Measurements from ENCODE around the gene CMAS. TPM values are rescaled to one million over a fixed set of nuclear protein-coding genes. Genes with fewer than 3 reads are reported as not detected.

Gene CMAS
- total and polyA plus RNA-seq, 4 donors: 26.0 to 62.1 (median 38.3) TPM

GRCh38 chr12:22084852-22085251, 38.8 kb downstream of the CMAS start:
- Histone ChIP-seq H3K36me3 (ENCODE audit: control insufficient read depth in 4 of 4, insufficient read depth in 3 of 4, low read depth in 1 of 4, low read length in 3 of 4) (no peaks in the 10 kb centered on the region), H3K9ac (ENCODE audit: low read depth in 1 of 2, low read length in 2 of 2) (no peak overlapping the region), H3K4me1 (ENCODE audit: control insufficient read depth in 4 of 4, insufficient read depth in 4 of 4, low read length in 3 of 4) (no peaks in the 10 kb centered on the region), H3K9me3 (ENCODE audit: control insufficient read depth in 4 of 4, low read length in 3 of 4) (no peaks in the 10 kb centered on the region), H3K4me3 (ENCODE audit: low read depth in 1 of 3, low read length in 3 of 3) (no peak overlapping the region), H3K27ac (ENCODE audit: low read depth in 1 of 2, low read length in 2 of 2) (no peak overlapping the region), H3K27me3 (ENCODE audit: control insufficient read depth in 4 of 4, insufficient read depth in 4 of 4, low read length in 3 of 4) (peaks cover 0 to 2% (median 0%) of the 10 kb centered on the region in 4 donors)
- DNase-seq (ENCODE audit: low spot score): no peak
- peak; percentile 19 to 23 for TF ChIP-seq HNF4A (conservative IDR thresholded peaks at IDR 0.05)
- no peak for TF ChIP-seq RXRA (IDR thresholded peaks at IDR 0.05)
- 51% methylated on average over 1 of the region's 1 CpG for WGBS

- Histone ChIP-seq H3K27me3 (ENCODE audit: control insufficient read depth in 4 of 4, insufficient read depth in 4 of 4, low read length in 3 of 4) (peaks cover 0 to 2% (median 0%) of the 10 kb centered on the region in 4 donors), H3K27ac (ENCODE audit: low read depth in 1 of 2, low read length in 2 of 2) (no peak overlapping the region), H3K4me1 (ENCODE audit: control insufficient read depth in 4 of 4, insufficient read depth in 4 of 4, low read length in 3 of 4) (no peaks in the 10 kb centered on the region), H3K9me3 (ENCODE audit: control insufficient read depth in 4 of 4, low read length in 3 of 4) (no peaks in the 10 kb centered on the region), H3K9ac (ENCODE audit: low read depth in 1 of 2, low read length in 2 of 2) (no peak overlapping the region), H3K36me3 (ENCODE audit: control insufficient read depth in 4 of 4, insufficient read depth in 3 of 4, low read depth in 1 of 4, low read length in 3 of 4) (no peaks in the 10 kb centered on the region), H3K4me3 (ENCODE audit: low read depth in 1 of 3, low read length in 3 of 3) (no peak overlapping the region)
- no peak for TF ChIP-seq RXRA (IDR thresholded peaks at IDR 0.05)
- no peak for TF ChIP-seq YY1 (IDR thresholded peaks at IDR 0.05)
- TF ChIP-seq, protein P1, sequence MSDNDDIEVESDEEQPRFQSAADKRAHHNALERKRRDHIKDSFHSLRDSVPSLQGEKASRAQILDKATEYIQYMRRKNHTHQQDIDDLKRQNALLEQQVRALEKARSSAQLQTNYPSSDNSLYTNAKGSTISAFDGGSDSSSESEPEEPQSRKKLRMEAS (IDR thresholded peaks at IDR 0.05): no peak
- TF ChIP-seq NR2F2 (IDR thresholded peaks at IDR 0.05): no peak
- TF ChIP-seq, protein P2, sequence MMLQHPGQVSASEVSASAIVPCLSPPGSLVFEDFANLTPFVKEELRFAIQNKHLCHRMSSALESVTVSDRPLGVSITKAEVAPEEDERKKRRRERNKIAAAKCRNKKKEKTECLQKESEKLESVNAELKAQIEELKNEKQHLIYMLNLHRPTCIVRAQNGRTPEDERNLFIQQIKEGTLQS (IDR thresholded peaks at IDR 0.05): no peak
- no peak for TF ChIP-seq CTCF (IDR thresholded peaks at IDR 0.05; ENCODE audit: low read depth, low read length, missing input control)
- no peak for TF ChIP-seq GABPA (IDR thresholded peaks at IDR 0.05 in 1 of 2, conservative IDR thresholded peaks at IDR 0.05 in 1 of 2)
- no peak for TF ChIP-seq HNF4G (IDR thresholded peaks at IDR 0.05)
- no peak for TF ChIP-seq ZBTB33 (IDR thresholded peaks at IDR 0.05)
- no peak for TF ChIP-seq TAF1 (conservative IDR thresholded peaks at IDR 0.05)
- no peak for TF ChIP-seq FOXA1 (IDR thresholded peaks at IDR 0.05)
- no peak for TF ChIP-seq SP1 (IDR thresholded peaks at IDR 0.05)
- no peak for TF ChIP-seq RAD21 (IDR thresholded peaks at IDR 0.05)
- 83% methylated on average over 2 of the region's 2 CpGs for WGBS
- DNase-seq (ENCODE audit: low spot score): no peak
Observed at GRCh38 chr12:22088886-22089285, 42.9 kb downstream of the CMAS start.

DNA sequence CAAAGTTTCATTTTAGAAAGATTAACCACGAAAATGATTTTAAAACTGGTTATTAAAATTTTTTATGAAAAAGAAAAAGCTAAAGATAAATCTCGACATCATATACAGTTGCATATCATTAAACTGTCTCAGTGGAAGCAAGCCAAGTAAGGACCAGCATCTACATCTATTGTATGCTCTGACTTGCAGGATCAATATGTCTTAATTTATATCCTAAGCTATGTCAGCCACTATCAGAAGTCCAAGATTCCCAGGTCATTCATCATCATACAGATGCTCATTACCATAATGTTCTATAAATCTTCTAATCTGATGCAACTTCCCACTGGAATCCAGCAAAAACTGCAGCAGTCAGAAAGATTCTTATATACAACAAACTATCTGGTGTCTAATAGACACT, 43.5 kb downstream of the CMAS start:
- DNase-seq (ENCODE audit: low spot score): no peak
- no peaks in the 10 kb centered on the region for H3K9me3 ChIP-seq (ENCODE audit: control insufficient read depth in 4 of 4, low read length in 3 of 4)
- H3K4me3 ChIP-seq (ENCODE audit: low read depth in 1 of 3, low read length in 3 of 3): no peak overlapping the region
- H3K27ac ChIP-seq (ENCODE audit: low read depth in 1 of 2, low read length in 2 of 2): no peak overlapping the region
- H3K9ac ChIP-seq (ENCODE audit: low read depth in 1 of 2, low read length in 2 of 2): no peak overlapping the region
- H3K36me3 ChIP-seq (ENCODE audit: control insufficient read depth in 4 of 4, insufficient read depth in 3 of 4, low read depth in 1 of 4, low read length in 3 of 4): no peaks in the 10 kb centered on the region
- H3K4me1 ChIP-seq (ENCODE audit: control insufficient read depth in 4 of 4, insufficient read depth in 4 of 4, low read length in 3 of 4): no peaks in the 10 kb centered on the region
- peaks cover 0 to 2% (median 0%) of the 10 kb centered on the region in 4 donors for H3K27me3 ChIP-seq (ENCODE audit: control insufficient read depth in 4 of 4, insufficient read depth in 4 of 4, low read length in 3 of 4)
- 74% methylated on average over 2 of the region's 2 CpGs for WGBS
- TF ChIP-seq HNF4A (conservative IDR thresholded peaks at IDR 0.05) (no peak), SP1 (IDR thresholded peaks at IDR 0.05) (no peak), EGR1 (IDR thresholded peaks at IDR 0.05; ENCODE audit: low read depth in 2 of 2) (no peak), JUND (IDR thresholded peaks at IDR 0.05) (no peak), GABPA (IDR thresholded peaks at IDR 0.05 in 1 of 2, conservative IDR thresholded peaks at IDR 0.05 in 1 of 2) (no peak), ZBTB33 (IDR thresholded peaks at IDR 0.05) (no peak), NR2F2 (IDR thresholded peaks at IDR 0.05) (no peak), RAD21 (IDR thresholded peaks at IDR 0.05) (no peak), HNF4G (IDR thresholded peaks at IDR 0.05) (no peak)
- TF ChIP-seq, protein P1 (IDR thresholded peaks at IDR 0.05): no peak
- TF ChIP-seq, protein P2 (IDR thresholded peaks at IDR 0.05): no peak
- TF ChIP-seq, protein P3, sequence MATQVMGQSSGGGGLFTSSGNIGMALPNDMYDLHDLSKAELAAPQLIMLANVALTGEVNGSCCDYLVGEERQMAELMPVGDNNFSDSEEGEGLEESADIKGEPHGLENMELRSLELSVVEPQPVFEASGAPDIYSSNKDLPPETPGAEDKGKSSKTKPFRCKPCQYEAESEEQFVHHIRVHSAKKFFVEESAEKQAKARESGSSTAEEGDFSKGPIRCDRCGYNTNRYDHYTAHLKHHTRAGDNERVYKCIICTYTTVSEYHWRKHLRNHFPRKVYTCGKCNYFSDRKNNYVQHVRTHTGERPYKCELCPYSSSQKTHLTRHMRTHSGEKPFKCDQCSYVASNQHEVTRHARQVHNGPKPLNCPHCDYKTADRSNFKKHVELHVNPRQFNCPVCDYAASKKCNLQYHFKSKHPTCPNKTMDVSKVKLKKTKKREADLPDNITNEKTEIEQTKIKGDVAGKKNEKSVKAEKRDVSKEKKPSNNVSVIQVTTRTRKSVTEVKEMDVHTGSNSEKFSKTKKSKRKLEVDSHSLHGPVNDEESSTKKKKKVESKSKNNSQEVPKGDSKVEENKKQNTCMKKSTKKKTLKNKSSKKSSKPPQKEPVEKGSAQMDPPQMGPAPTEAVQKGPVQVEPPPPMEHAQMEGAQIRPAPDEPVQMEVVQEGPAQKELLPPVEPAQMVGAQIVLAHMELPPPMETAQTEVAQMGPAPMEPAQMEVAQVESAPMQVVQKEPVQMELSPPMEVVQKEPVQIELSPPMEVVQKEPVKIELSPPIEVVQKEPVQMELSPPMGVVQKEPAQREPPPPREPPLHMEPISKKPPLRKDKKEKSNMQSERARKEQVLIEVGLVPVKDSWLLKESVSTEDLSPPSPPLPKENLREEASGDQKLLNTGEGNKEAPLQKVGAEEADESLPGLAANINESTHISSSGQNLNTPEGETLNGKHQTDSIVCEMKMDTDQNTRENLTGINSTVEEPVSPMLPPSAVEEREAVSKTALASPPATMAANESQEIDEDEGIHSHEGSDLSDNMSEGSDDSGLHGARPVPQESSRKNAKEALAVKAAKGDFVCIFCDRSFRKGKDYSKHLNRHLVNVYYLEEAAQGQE (IDR thresholded peaks at IDR 0.05): no peak

Data from liver (tissue), 9 donors.